A549 (cell line): ENCODE measurements around the gene CDH7. TPM values are rescaled to one million over a fixed set of nuclear protein-coding genes. Genes with fewer than 3 reads are reported as not detected.

Source experiments
- ATAC-seq, 2 experiments: fragments of 200-7000 bp in 1 of 2; fragments of >200 bp in 1 of 2; cut with Nextera tagmentation in 1 of 2; cut with Tn5 transposase in 1 of 2; 3 replicates each; pipeline versions ENCODE4 v1.8.0 to v1.9.1; 2018 to 2020; ENCODE audit warnings: mild to moderate bottlenecking in 1 of 2, moderate library complexity in 1 of 2
- CTCF ChIA-PET: fragments of 300-600 bp; sonication (Branson Sonifier 250); formaldehyde crosslinking; extraction: SDS; loops from one replicate; lab custom pipeline; 2021; ENCODE audit warnings: antibody characterized with exemption, inconsistent platforms; lab: Yijun Ruan, JAX
- POLR2A ChIA-PET: fragments of 350-600 bp; formaldehyde crosslinking; extraction: SDS; loops from one replicate; lab custom pipeline; 2021; ENCODE audit warnings: antibody characterized with exemption, inconsistent platforms; lab: Yijun Ruan, JAX
- DNase-seq, 2 experiments: peaks; one replicate each; pipeline versions ENCODE4 v3.0.0 to v3.0.0-alpha.2; 2011 to 2016; ENCODE audit warnings: low read depth in 1 of 2, low spot score in 1 of 2
- FAIRE-seq: peaks from 2 replicates; lab custom pipeline; 2011; peaks lifted over from hg19 to GRCh38; lab: Jason Lieb, UNC
- H3K27ac ChIP-seq, 2 experiments: fragments of >200 bp; sonication (Bioruptor Twin); formaldehyde crosslinking; 3 replicates each; pipeline ENCODE4 v1.5.1; 2016 to 2017
- H3K4me1 ChIP-seq: fragments of >200 bp; sonication (Bioruptor Twin); formaldehyde crosslinking; 3 replicates; pipeline ENCODE4 v1.6.1; 2016
- H3K4me2 ChIP-seq: fragments of >200 bp; sonication (Bioruptor Twin); formaldehyde crosslinking; 3 replicates; pipeline ENCODE4 v1.6.1; 2016
- H3K4me3 ChIP-seq: fragments of >200 bp; sonication (Bioruptor Twin); formaldehyde crosslinking; 3 replicates; pipeline ENCODE4 v1.5.1; 2016
- H3K9me3 ChIP-seq: fragments of >200 bp; sonication (Bioruptor Twin); formaldehyde crosslinking; 3 replicates; pipeline ENCODE4 v1.6.1; 2016
- CBX8 ChIP-seq: fragments of 200-600 bp; sonication (generic); IDR thresholded peaks from 2 replicates; pipeline ENCODE4 v1.6.1; 2016
- CHD2 ChIP-seq: fragments of 150-350 bp; IDR thresholded peaks from 2 replicates; pipeline ENCODE4 v1.6.1; 2014; ENCODE audit warnings: low read length; ENCODE audit not compliant: partially characterized antibody
- EHMT2 ChIP-seq: fragments of 200-600 bp; sonication (generic); IDR thresholded peaks from 2 replicates; pipeline ENCODE4 v1.6.1; 2016; ENCODE audit warnings: antibody characterized with exemption, low read depth, mild to moderate bottlenecking, moderate library complexity
- EP300 ChIP-seq, 2 experiments: fragments of >200 bp; sonication (Bioruptor Twin); formaldehyde crosslinking; IDR thresholded peaks; 2 replicates in 1 of 2; 3 replicates in 1 of 2; pipeline ENCODE4 v1.6.1; 2016 to 2017
- FOSB ChIP-seq: fragments of 250-450 bp; sonication (Bioruptor Pico); IDR thresholded peaks from 2 replicates; pipeline ENCODE4 v1.5.0; 2020; ENCODE audit warnings: mild to moderate bottlenecking, moderate library complexity
- FOSL2 ChIP-seq, 2 experiments: fragments of 450-650 bp in 1 of 2; fragments of >200 bp in 1 of 2; sonication (Bioruptor Twin) in 1 of 2; formaldehyde crosslinking; IDR thresholded peaks; 2 replicates each; pipeline versions ENCODE4 v1.5.0 to v1.6.1; 2016 to 2020; ENCODE audit warnings: mild to moderate bottlenecking in 1 of 2, moderate library complexity in 1 of 2
- HDAC2 ChIP-seq: fragments of 200-600 bp; sonication (generic); IDR thresholded peaks from 2 replicates; pipeline ENCODE4 v1.6.1; 2016
- HEYL ChIP-seq: fragments of 250-450 bp; sonication (Bioruptor Pico); IDR thresholded peaks from 2 replicates; pipeline ENCODE4 v1.8.0; 2021; ENCODE audit warnings: mild to moderate bottlenecking, moderate library complexity
- HOXB5 ChIP-seq: fragments of 250-450 bp; sonication (Bioruptor Pico); IDR thresholded peaks from 2 replicates; pipeline ENCODE4 v1.5.0; 2020; ENCODE audit warnings: mild to moderate bottlenecking, moderate library complexity
- KDM5A ChIP-seq: fragments of 200-600 bp; sonication (generic); IDR thresholded peaks from 2 replicates; pipeline ENCODE4 v1.6.1; 2016; ENCODE audit warnings: antibody characterized with exemption, mild to moderate bottlenecking
- MAX ChIP-seq: IDR thresholded peaks from 2 replicates; pipeline ENCODE4 v1.6.1; 2012
- NR3C1 ChIP-seq: fragments of >200 bp; sonication (Bioruptor Twin); formaldehyde crosslinking; IDR thresholded peaks from 3 replicates; pipeline ENCODE4 v1.6.1; 2017
- POLR2AphosphoS2 ChIP-seq: conservative IDR thresholded peaks from 2 replicates; pipeline ENCODE4 v1.6.1; 2012; ENCODE audit warnings: low read length, improper control_type of control experiment, inconsistent platforms
- RAD21 ChIP-seq, 2 experiments: fragments of >200 bp in 1 of 2; sonication (Bioruptor Twin) in 1 of 2; formaldehyde crosslinking in 1 of 2; IDR thresholded peaks in 1 of 2; conservative IDR thresholded peaks in 1 of 2; 2 replicates in 1 of 2; 3 replicates in 1 of 2; pipeline ENCODE4 v1.6.1; 2012 to 2018; ENCODE audit warnings: inconsistent platforms in 1 of 2
- SREBF2 ChIP-seq: fragments of 450-650 bp; IDR thresholded peaks from 2 replicates; pipeline ENCODE4 v1.6.1; 2014; ENCODE audit warnings: mild to moderate bottlenecking, moderate library complexity
- ZFP36 ChIP-seq: fragments of 450-650 bp; IDR thresholded peaks from 2 replicates; pipeline ENCODE4 v1.6.1; 2014; ENCODE audit warnings: borderline replicate concordance; ENCODE audit not compliant: partially characterized antibody
- ZSCAN20 ChIP-seq: fragments of 250-450 bp; sonication (Bioruptor Pico); IDR thresholded peaks from 2 replicates; pipeline ENCODE4 v1.8.0; 2022; ENCODE audit warnings: mild to moderate bottlenecking, moderate library complexity
- WGBS: methylation state at CpG from one replicate; pipeline ENCODE4 v1.1.6; 2017; ENCODE audit errors: missing lambda C conversion rate; 5-methylcytosine and 5-hydroxymethylcytosine counted together
- polyA plus RNA-seq, 4 experiments: library from polyadenylated mRNA; depleted of rRNA in 3 of 4; stranded (reverse); fragments of >200 nt; fragmentation: RNase III in 1 of 4; extraction: RNeasy Plus Mini Kit Qiagen cat#74134 plus additional on column Dnase treatment in 1 of 4; gene quantifications; 2 replicates in 3 of 4; 3 replicates in 1 of 4; pipeline ENCODE4 v1.2.3, GENCODE V29; 2011 to 2017
- TF ChIP-seq, protein P1 (sequence below): IDR thresholded peaks from 2 replicates; pipeline ENCODE4 v1.6.1; 2012; ENCODE audit warnings: low read depth, borderline replicate concordance
- TF ChIP-seq, protein P2 (sequence below): fragments of >200 bp; sonication (Bioruptor Twin); formaldehyde crosslinking; IDR thresholded peaks from 2 replicates; pipeline ENCODE4 v1.6.1; 2016
- TF ChIP-seq, protein P3 (sequence below): fragments of >200 bp; sonication (Bioruptor Twin); formaldehyde crosslinking; IDR thresholded peaks from 3 replicates; pipeline ENCODE4 v1.5.1; 2016

Gene CDH7
- polyA plus RNA-seq, 2 of the 4 experiments (the other 2 are of a cell fraction): under 0.01 to 0.05 TPM

GRCh38 chr18:65815506-65815905 lies 64.7 kb downstream of the CDH7 start:
- H3K27ac ChIP-seq: no peak overlapping the region
- no peaks in the 10 kb centered on the region for H3K9me3 ChIP-seq
- no peak for FAIRE-seq
- TF ChIP-seq POLR2AphosphoS2 (no peak), FOSL2 (IDR thresholded peaks at IDR 0.05) (no peak), FOSL2 (CRISPR knock-in tag; IDR thresholded peaks at IDR 0.05) (no peak), MAX (no peak), EHMT2 (no peak)
- TF ChIP-seq, protein P1, sequence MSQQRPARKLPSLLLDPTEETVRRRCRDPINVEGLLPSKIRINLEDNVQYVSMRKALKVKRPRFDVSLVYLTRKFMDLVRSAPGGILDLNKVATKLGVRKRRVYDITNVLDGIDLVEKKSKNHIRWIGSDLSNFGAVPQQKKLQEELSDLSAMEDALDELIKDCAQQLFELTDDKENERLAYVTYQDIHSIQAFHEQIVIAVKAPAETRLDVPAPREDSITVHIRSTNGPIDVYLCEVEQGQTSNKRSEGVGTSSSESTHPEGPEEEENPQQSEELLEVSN: no peak
- ChIA-PET POLR2A (no interaction called here), CTCF (no interaction called here)
- no peak for ATAC-seq
- DNase-seq: no peak
- H3K4me1 ChIP-seq: no peaks in the 10 kb centered on the region
- no peak overlapping the region for H3K4me2 ChIP-seq
- H3K4me3 ChIP-seq: no peak overlapping the region
- 14% methylated on average over 2 of the region's 2 CpGs for WGBS

- FAIRE-seq (no peak), DNase-seq (no peak), ATAC-seq (no peak)
- no peaks in the 10 kb centered on the region for H3K4me1 ChIP-seq
- no peak overlapping the region for H3K4me3 ChIP-seq
- POLR2A ChIA-PET: no interaction called here
- WGBS: 0% methylated on average over 4 of the region's 4 CpGs
- H3K9me3 ChIP-seq: no peaks in the 10 kb centered on the region
- no peak overlapping the region for H3K4me2 ChIP-seq
- CTCF ChIA-PET: no interaction called here
- H3K27ac ChIP-seq: no peak overlapping the region
- TF ChIP-seq EP300 (IDR thresholded peaks at IDR 0.05): no peak
- no peak for TF ChIP-seq ZSCAN20 (CRISPR knock-in tag)
- TF ChIP-seq FOSB (CRISPR knock-in tag): no peak
- no peak for TF ChIP-seq HOXB5
Measured at GRCh38 chr18:65817178-65817577, 66.4 kb downstream of the CDH7 start.

- Histone ChIP-seq H3K27ac (no peak overlapping the region), H3K4me2 (no peak overlapping the region), H3K4me3 (no peak overlapping the region), H3K9me3 (no peaks in the 10 kb centered on the region), H3K4me1 (no peaks in the 10 kb centered on the region)
- WGBS: 13% methylated on average over 3 of the region's 3 CpGs
- TF ChIP-seq HDAC2 (no peak), CBX8 (no peak), HEYL (CRISPR knock-in tag) (no peak), SREBF2 (no peak), RAD21 (conservative IDR thresholded peaks at IDR 0.05 in 1 of 2, IDR thresholded peaks at IDR 0.05 in 1 of 2) (no peak), CHD2 (no peak), ZFP36 (no peak), NR3C1 (no peak), POLR2AphosphoS2 (no peak), FOSB (CRISPR knock-in tag) (no peak)
- TF ChIP-seq, protein P2, sequence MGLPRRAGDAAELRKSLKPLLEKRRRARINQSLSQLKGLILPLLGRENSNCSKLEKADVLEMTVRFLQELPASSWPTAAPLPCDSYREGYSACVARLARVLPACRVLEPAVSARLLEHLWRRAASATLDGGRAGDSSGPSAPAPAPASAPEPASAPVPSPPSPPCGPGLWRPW: no peak
- TF ChIP-seq, protein P3, sequence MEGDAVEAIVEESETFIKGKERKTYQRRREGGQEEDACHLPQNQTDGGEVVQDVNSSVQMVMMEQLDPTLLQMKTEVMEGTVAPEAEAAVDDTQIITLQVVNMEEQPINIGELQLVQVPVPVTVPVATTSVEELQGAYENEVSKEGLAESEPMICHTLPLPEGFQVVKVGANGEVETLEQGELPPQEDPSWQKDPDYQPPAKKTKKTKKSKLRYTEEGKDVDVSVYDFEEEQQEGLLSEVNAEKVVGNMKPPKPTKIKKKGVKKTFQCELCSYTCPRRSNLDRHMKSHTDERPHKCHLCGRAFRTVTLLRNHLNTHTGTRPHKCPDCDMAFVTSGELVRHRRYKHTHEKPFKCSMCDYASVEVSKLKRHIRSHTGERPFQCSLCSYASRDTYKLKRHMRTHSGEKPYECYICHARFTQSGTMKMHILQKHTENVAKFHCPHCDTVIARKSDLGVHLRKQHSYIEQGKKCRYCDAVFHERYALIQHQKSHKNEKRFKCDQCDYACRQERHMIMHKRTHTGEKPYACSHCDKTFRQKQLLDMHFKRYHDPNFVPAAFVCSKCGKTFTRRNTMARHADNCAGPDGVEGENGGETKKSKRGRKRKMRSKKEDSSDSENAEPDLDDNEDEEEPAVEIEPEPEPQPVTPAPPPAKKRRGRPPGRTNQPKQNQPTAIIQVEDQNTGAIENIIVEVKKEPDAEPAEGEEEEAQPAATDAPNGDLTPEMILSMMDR: no peak
- FAIRE-seq: no peak
- no peak for ATAC-seq
- ChIA-PET POLR2A (no interaction called here), CTCF (no interaction called here)
- no peak for DNase-seq
Measured at GRCh38 chr18:65821911-65822310, 71.1 kb downstream of the CDH7 start.

DNA sequence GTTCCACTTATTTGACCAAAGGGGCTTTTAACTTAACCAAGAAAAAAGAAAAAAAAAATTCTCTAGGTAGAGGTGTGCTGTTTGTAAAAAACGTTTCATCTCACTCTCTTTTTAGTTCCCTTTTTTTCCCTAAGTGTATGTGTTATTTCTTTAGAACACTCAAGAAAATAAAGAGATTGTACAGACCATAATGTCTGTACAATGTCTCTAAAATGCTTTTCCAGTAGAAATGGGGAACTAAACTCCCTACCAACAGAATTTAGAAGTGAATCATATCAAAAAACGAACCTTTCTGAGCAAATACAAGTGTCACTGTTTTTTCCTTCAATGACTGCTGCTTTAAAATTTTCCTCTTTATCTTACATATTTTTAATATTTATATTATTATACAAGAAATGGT lies 72.0 kb downstream of the CDH7 start:
- POLR2A ChIA-PET: no interaction called here
- no peak for TF ChIP-seq KDM5A
- DNase-seq (no peak), ATAC-seq (no peak), FAIRE-seq (no peak)
- H3K27ac ChIP-seq: no peak overlapping the region
- no peaks in the 10 kb centered on the region for H3K4me1 ChIP-seq
- H3K4me3 ChIP-seq: no peak overlapping the region
- 1% methylated on average over 2 of the region's 2 CpGs for WGBS
- no peak overlapping the region for H3K4me2 ChIP-seq
- no peaks in the 10 kb centered on the region for H3K9me3 ChIP-seq
- CTCF ChIA-PET: no interaction called here
